Left cardiac atrium (tissue), 4 donors: ENCODE data around the gene AAK1. TPM values are rescaled to one million over a fixed set of nuclear protein-coding genes. Genes with fewer than 3 reads are reported as not detected.
A peak's percentile ranks its signal among the peaks of the same experiment; 100 is the strongest.
"Not testable (repeated sequence)": the region's sequence is repeated elsewhere in the genome, so short reads cannot be mapped to it uniquely, and the experiment has no call there.

Experiments used
- ATAC-seq, 2 donors: fragments of 200-7000 bp; cut with Tn5 transposase; one replicate each; pipeline ENCODE4 v1.9.1; 2020; ENCODE audit warnings: mild to moderate bottlenecking in 2 of 2, moderate library complexity in 2 of 2
- DNase-seq: peaks from one replicate; pipeline ENCODE4 v3.0.0-alpha.2; 2020
- intact Hi-C, 2 donors: fragments of 100-400 bp; cut with DNase I; formaldehyde crosslinking; loops; one replicate each; pipeline versions ENCODE4 v1.14.1 to v1.15.1; 2022 to 2023
- total RNA-seq, 2 donors: library from RNA; stranded (reverse); fragmentation: NEBNext Ultra II Directional; extraction: Animal tissue kit (Norgen Biotek cat#: 25700); gene quantifications; one replicate each; pipeline ENCODE4 v1.2.1, GENCODE V29; 2021
- donor health status: DM: no; HTN: yes; CAD: no.
- donor health status: DM: no; HTN: yes; CAD: no; lungs with severe emphysema.
- donor health status: DM: yes; HTN: yes; CAD: no.
- donor health status: Dilated cardiomyopathy.

AAK1 gene
- total RNA-seq, 2 donors from 2014 or later, result 44.0 to 64.7 TPM

DNA sequence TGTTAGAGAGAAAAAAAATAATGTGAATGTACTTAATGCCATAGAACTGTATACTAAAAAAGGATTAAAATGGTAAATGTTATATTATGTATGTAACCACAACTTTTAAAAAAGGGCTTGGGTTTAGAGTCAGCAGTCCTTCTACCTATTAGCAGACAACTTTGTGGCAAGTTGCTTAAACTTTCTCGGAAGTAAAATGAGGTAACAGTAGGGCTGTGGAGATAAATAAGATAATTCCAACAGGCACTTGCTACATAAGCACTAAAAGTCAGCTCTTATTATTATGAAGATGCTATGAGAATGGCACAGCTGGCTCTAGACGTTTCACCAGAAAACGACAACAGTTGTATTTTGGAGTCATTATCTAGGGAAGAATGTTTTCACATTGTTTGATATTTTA lies 31.3 kb downstream of the AAK1 start:
- DNase-seq, result no peak
- intact Hi-C loops, result no loop called here
- ATAC-seq, result no peak

- ATAC-seq, result peak in 1 of 2 donors; percentile 49
- intact Hi-C loops, result no loop called here
- no peak for DNase-seq
Observed at GRCh38 chr2:69608109-69608508, 35.4 kb downstream of the AAK1 start.

- not testable (repeated sequence) for DNase-seq
Observed at GRCh38 chr2:69606771-69607170, 36.8 kb downstream of the AAK1 start.

DNA sequence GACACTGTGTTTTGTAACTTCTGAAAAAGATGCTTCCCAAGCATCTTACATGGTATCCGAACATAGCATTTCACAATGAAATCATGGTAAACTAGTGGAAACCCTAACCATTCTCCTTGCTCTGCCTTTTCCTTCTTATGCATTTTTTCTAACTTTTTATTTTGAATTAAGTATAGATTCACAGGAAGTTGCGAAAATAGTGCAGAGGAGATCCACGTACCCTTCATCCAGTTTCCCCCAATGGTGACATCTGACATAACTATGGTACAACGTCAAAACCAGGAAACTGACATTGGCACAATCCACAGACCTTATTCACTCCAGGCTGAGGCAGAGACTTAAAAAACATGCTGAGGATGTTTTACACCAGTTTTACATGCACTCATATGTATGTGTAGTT lies 38.3 kb downstream of the AAK1 start:
- no peak for ATAC-seq
- intact Hi-C loops, result no loop called here
- DNase-seq, result no peak

More at GRCh38 chr2:69606771-69607170, 36.8 kb downstream of the AAK1 start:
- ATAC-seq, intact Hi-C loops: not testable (repeated sequence)

GRCh38 chr2:69604836-69605235 lies 38.7 kb downstream of the AAK1 start:
- ATAC-seq (no peak), DNase-seq (no peak)
- intact Hi-C loops, result loop anchor here in 1 of 2 donors (5.0 kb wide), 1 partner anchor 37 kb away; the partner anchor contains the start of gene AAK1

GRCh38 chr2:69604026-69604678 lies 39.4 kb downstream of the AAK1 start:
- intact Hi-C loops, result loop anchor here in 1 of 2 donors (5.0 kb wide), 1 partner anchor 38 kb away; the partner anchor contains the start of gene AAK1
- ATAC-seq, result peak; percentile 23 to 63
- DNase-seq, result no peak

DNA sequence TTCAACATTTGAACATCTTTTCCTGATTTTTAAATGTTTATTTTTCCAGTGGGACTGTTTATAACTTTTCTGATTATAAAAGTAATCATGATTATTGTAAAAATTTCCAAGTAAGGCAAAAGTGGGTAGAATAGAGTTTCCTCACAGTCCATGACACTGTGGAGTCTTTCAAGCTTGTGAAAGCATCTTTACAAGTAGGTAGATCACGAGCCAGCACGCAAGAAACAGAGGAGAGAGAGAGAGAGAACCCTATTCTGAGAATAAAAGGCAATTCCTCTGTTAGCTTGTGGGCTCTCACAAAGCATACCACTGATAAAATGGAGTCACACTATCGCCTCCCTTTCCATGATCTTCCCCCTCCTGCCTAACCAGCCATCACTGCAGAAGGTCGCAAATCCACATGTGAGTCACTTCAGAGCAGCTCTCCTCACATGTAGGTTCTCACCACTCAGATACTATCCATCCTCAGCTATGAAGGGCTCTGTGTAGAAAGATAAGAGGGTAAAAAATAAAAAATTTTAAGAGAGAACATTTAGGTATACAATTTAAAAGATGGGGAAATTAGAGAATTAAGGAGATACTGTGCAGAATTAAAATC lies 40.3 kb downstream of the AAK1 start:
- intact Hi-C loops, result loop anchor here in 1 of 2 donors (5.0 kb wide), 1 partner anchor 39 kb away; the partner anchor contains the start of gene AAK1
- ATAC-seq (peak in 1 of 2 donors; percentile 29), DNase-seq (no peak)

GRCh38 chr2:69601179-69601612 lies 42.3 kb downstream of the AAK1 start:
- DNase-seq (no peak), ATAC-seq (peak; percentile 69 to 91)
- intact Hi-C loops, result loop anchor here in 1 of 2 donors (5.0 kb wide), 1 partner anchor 41 kb away; the partner anchor contains the start of gene AAK1

- intact Hi-C loops, result loop anchor here in 1 of 2 donors (5.0 kb wide), 1 partner anchor 42 kb away; the partner anchor contains the start of gene AAK1
- DNase-seq, result no peak
- no peak for ATAC-seq
Observed at GRCh38 chr2:69600425-69600824, 43.1 kb downstream of the AAK1 start.

DNA sequence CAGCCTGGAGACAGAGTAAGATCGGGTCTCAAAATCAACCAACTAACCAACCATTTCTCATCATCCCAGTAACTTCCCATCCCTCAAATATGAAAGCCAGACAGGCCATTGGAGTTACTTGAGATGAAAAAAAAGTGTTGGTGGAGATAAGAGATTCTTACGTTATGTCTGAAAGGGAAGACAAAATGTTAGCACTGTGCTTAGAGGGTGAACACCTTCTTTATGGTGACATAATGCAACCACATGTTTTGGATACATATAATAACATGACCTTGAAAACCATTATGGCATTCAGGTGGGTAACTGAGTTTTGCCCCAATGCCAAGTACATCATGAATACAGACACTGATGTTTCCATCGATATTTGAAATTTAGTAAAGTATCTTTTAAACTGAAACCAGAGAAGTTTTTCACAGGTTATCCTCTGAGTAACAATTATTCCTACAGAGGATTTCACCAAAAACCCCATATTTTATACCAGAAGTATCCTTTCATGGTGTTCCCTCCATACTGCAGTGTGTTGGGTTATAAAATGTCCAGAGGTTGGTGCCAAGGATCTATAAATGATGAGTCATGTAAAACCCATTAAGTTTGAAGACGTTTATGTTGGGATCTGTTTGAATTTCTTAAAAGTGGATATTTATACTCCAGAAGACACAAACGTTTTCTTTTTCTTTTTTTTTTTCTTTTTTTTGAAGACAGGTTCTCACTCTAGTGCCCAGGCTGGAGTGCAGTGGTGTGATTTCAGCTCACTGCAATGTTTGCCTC lies 45.5 kb downstream of the AAK1 start:
- no peak for DNase-seq
- intact Hi-C loops, result no loop called here
- no peak for ATAC-seq

DNA sequence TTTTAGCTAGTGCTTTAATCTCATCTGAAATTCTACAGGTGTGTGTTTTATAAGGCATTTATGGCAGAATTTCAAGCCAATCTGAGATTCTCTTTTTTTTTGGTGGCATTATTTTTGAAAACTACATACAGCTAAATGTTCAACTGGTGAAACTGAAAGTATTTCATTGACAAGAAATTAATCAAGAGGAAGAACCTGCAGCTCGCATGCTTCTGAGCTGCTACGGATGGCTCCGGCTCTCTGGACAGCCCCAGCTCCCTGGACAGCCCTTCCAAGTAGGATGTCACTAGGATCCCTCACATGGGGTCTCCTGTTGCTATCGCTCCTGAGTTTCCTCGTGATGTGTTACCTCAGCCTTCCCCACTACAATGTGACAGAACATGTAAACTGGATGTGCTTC lies 46.4 kb downstream of the AAK1 start:
- intact Hi-C loops, result no loop called here
- no peak for DNase-seq
- ATAC-seq, result no peak

GRCh38 chr2:69594341-69594740 lies 49.2 kb downstream of the AAK1 start:
- ATAC-seq (no peak), DNase-seq (no peak)
- intact Hi-C loops, result no loop called here

DNA sequence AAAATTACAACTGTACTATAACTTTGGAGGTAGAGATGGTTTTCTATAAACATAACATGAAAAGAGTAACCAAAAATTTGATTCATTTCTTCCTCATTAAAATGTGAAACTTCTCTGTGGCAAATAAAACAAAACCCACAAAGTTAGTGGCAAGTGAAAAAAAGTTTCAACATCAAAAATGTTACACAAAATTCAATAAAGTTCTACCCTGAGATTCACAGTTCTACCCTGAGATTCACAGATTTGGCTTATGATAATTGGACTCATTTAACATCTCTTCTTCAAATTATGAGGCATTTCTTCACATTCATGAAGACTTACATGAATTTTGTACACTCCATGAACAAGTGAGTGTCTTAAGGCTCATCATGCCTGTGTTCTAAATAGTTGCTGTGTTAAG lies 51.0 kb downstream of the AAK1 start:
- no peak for ATAC-seq
- intact Hi-C loops, result no loop called here
- no peak for DNase-seq

- peak; percentile 73 to 86 for ATAC-seq
- intact Hi-C loops, result no loop called here
- no peak for DNase-seq
Observed at GRCh38 chr2:69589973-69590652, 53.4 kb downstream of the AAK1 start.

DNA sequence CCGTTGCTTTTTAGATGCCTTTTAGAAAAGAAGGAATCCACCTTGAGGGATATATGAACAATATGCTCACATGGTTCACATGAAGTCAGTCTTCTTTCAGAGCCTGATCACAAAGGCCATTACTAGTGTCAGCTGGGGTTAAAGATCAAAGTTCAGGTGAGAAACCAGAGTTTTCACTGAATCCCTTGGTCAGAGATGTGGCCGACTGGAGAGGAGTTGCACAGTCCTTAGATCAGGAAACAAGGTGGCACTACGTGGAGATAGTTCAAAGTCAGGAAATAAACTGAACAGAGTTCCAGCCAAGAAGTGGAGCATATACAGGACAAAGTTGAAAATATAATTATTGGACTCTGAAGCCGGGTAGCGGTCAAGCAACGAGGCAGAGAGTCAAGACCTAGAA lies 54.6 kb downstream of the AAK1 start:
- DNase-seq (no peak), ATAC-seq (no peak)
- intact Hi-C loops, result no loop called here

GRCh38 chr2:69588403-69588802 lies 55.1 kb downstream of the AAK1 start:
- DNase-seq (no peak), ATAC-seq (no peak)
- intact Hi-C loops, result no loop called here

GRCh38 chr2:69585855-69586555 lies 57.5 kb downstream of the AAK1 start:
- ATAC-seq, result no peak
- DNase-seq, result no peak
- intact Hi-C loops, result no loop called here

GRCh38 chr2:69584127-69584889 lies 59.2 kb downstream of the AAK1 start:
- DNase-seq, result no peak
- no peak for ATAC-seq
- intact Hi-C loops, result no loop called here
